Endodermal cell (in vitro differentiated cells): ENCODE results near the gene MMD. TPM values are rescaled to one million over a fixed set of nuclear protein-coding genes. Genes with fewer than 3 reads are reported as not detected.
"Not testable (repeated sequence)": the region's sequence is repeated elsewhere in the genome, so short reads cannot be mapped to it uniquely, and the experiment has no call there.

ENCODE experiments used
- DNase-seq: peaks from one replicate; pipeline ENCODE4 v3.0.0-alpha.2; 2017
- H3K27ac ChIP-seq: 2 replicates; pipeline ENCODE4 v1.5.1; 2013; ENCODE audit warnings: mild to moderate bottlenecking, low read depth, low read length, moderate library complexity
- H3K27me3 ChIP-seq: 2 replicates; pipeline ENCODE4 v1.6.1; 2013; ENCODE audit warnings: mild to moderate bottlenecking, low read length, moderate library complexity; ENCODE audit not compliant: insufficient read depth, control insufficient read depth, poor library complexity, severe bottlenecking
- H3K36me3 ChIP-seq: 2 replicates; pipeline ENCODE4 v1.7.0; 2013; ENCODE audit warnings: mild to moderate bottlenecking, low read length, moderate library complexity; ENCODE audit not compliant: control insufficient read depth, insufficient read depth
- H3K4me1 ChIP-seq: one replicate; pipeline ENCODE4 v1.7.0; 2013; ENCODE audit warnings: low read length; ENCODE audit not compliant: control insufficient read depth, insufficient read depth
- H3K4me3 ChIP-seq: 2 replicates; pipeline ENCODE4 v1.5.1; 2013; ENCODE audit warnings: mild to moderate bottlenecking, low read length, moderate library complexity
- H3K9ac ChIP-seq: 2 replicates; pipeline ENCODE4 v1.6.1; 2013; ENCODE audit warnings: mild to moderate bottlenecking, low read length, moderate library complexity; ENCODE audit not compliant: poor library complexity, severe bottlenecking; ENCODE audit errors: extremely low read depth
- H3K9me3 ChIP-seq: 2 replicates; pipeline ENCODE4 v1.6.1; 2013; ENCODE audit warnings: mild to moderate bottlenecking, low read length, moderate library complexity; ENCODE audit not compliant: control insufficient read depth
- H3K27ac Mint-ChIP-seq: 2 replicates; pipeline ENCODE4 v1.8.0; 2020; ENCODE audit warnings: mixed read lengths
- H3K27me3 Mint-ChIP-seq: 2 replicates; pipeline ENCODE4 v1.8.0; 2021; ENCODE audit warnings: mild to moderate bottlenecking, mixed read lengths; ENCODE audit not compliant: insufficient read depth
- H3K36me3 Mint-ChIP-seq: 2 replicates; pipeline ENCODE4 v1.8.0; 2020; ENCODE audit warnings: low read depth, mixed read lengths
- H3K4me1 Mint-ChIP-seq: 2 replicates; pipeline ENCODE4 v1.8.0; 2020; ENCODE audit warnings: mixed read lengths
- H3K4me3 Mint-ChIP-seq: 2 replicates; pipeline ENCODE4 v1.8.0; 2020; ENCODE audit warnings: mild to moderate bottlenecking, moderate library complexity, mixed read lengths
- H3K9me3 Mint-ChIP-seq: 2 replicates; pipeline ENCODE4 v1.8.0; 2020; ENCODE audit warnings: mild to moderate bottlenecking, mixed read lengths
- WGBS, 2 experiments: methylation state at CpG; one replicate each; pipeline versions ENCODE4 v1.1.5 to v1.1.7; 2013; ENCODE audit warnings: missing lambda C conversion rate in 2 of 2, mixed read lengths in 1 of 2; ENCODE audit not compliant: insufficient coverage in 1 of 2, insufficient read length in 1 of 2; 5-methylcytosine and 5-hydroxymethylcytosine counted together
- total RNA-seq, 2 donors: library from RNA; stranded (reverse); fragmentation: NEBNext Ultra II Directional in 1 of 2; extraction: Animal tissue kit (Norgen Biotek cat#: 25700) in 1 of 2; gene quantifications; 2 replicates in 1 of 2; 3 replicates in 1 of 2; pipeline ENCODE4 v1.2.1, GENCODE V29; 2021
- TF ChIP-seq, protein P1 (sequence below): fragments of 200-600 bp; sonication (generic); conservative IDR thresholded peaks from 2 replicates; pipeline ENCODE4 v1.5.0; 2021; ENCODE audit warnings: antibody characterized with exemption, mild to moderate bottlenecking

Gene MMD
- total RNA-seq, 2 donors from 2014 or later = 40.1 to 40.2 TPM

DNA sequence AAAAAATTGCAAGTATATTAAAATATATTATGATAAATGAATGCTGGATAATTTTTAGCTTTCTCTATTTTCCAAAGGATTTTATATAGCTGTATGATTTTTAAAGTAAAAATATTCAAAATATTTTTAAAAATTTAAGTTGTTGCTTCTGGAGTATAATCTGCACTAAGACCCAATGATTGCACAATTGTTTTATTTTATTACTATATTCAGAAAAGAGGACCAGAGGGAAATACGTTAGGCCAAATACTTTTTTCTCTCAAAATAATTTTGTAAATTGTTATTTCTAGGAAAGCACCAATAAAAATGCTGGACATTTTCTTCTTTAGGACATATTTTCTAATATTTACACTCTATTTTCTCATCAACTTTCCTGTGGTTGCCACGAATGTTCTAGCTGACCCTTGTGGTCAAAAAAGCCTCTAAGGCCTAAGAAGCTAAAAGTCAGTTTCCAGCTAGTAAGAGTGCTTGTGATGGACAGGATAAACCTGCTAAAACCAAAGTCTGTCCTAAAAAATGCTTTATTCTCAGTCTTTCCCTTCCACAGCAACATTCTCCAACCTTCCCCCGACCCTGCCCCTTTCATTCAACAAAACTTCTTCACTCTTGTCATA lies 31.2 kb downstream of the MMD start:
- Histone ChIP-seq H3K27ac (no peak overlapping the region), H3K9ac (no peak overlapping the region), H3K4me1 (no peaks in the 10 kb centered on the region), H3K4me3 (no peak overlapping the region), H3K36me3 (peaks cover 20% of the 10 kb centered on the region), H3K9me3 (no peaks in the 10 kb centered on the region), H3K27me3 (no peaks in the 10 kb centered on the region)
- H3K4me1 Mint-ChIP-seq = peaks cover 5% of the 10 kb centered on the region
- WGBS, 2 experiments = 86 to 100% methylated on average over 1 to 2 of the region's 3 CpGs
- no peak overlapping the region for H3K27ac Mint-ChIP-seq
- H3K27me3 Mint-ChIP-seq = no peaks in the 10 kb centered on the region
- no peaks in the 10 kb centered on the region for H3K9me3 Mint-ChIP-seq
- TF ChIP-seq, protein P1, sequence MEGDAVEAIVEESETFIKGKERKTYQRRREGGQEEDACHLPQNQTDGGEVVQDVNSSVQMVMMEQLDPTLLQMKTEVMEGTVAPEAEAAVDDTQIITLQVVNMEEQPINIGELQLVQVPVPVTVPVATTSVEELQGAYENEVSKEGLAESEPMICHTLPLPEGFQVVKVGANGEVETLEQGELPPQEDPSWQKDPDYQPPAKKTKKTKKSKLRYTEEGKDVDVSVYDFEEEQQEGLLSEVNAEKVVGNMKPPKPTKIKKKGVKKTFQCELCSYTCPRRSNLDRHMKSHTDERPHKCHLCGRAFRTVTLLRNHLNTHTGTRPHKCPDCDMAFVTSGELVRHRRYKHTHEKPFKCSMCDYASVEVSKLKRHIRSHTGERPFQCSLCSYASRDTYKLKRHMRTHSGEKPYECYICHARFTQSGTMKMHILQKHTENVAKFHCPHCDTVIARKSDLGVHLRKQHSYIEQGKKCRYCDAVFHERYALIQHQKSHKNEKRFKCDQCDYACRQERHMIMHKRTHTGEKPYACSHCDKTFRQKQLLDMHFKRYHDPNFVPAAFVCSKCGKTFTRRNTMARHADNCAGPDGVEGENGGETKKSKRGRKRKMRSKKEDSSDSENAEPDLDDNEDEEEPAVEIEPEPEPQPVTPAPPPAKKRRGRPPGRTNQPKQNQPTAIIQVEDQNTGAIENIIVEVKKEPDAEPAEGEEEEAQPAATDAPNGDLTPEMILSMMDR = no peak
- H3K4me3 Mint-ChIP-seq = no peak overlapping the region
- DNase-seq = no peak
- peaks cover 19% of the 10 kb centered on the region for H3K36me3 Mint-ChIP-seq

DNA sequence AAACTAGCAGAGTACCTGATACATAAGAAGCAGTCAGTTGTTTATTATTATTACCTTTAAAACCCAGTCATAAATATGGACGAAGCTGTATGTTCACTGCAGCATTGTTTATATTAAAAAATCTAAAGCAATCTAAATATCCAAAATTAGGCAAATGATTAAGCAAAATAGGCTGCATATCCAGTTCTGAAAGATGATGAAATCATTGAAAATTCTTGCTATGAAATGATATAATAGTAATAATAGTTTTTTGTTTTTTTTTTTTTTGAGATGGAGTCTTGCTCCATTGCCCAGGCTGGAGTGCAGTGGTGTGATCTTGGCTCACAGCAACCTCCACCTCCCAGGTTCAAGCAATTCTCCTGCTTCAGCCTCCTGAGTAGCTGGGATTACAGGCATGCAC lies 31.9 kb downstream of the MMD start:
- H3K27me3 ChIP-seq, H3K4me3 Mint-ChIP-seq, DNase-seq, H3K9me3 ChIP-seq, H3K9me3 Mint-ChIP-seq, H3K4me3 ChIP-seq, H3K4me1 ChIP-seq, H3K27ac Mint-ChIP-seq, H3K27ac ChIP-seq, H3K4me1 Mint-ChIP-seq, H3K27me3 Mint-ChIP-seq, H3K9ac ChIP-seq: not testable (repeated sequence)
- WGBS, 2 experiments = 78% methylated on average over 1 of the region's 1 CpG; no CpG with 5 or more reads in 1 of the 2 experiments
- H3K36me3 Mint-ChIP-seq = peaks cover 14% of the 10 kb centered on the region
- H3K36me3 ChIP-seq = peaks cover 17% of the 10 kb centered on the region

DNA sequence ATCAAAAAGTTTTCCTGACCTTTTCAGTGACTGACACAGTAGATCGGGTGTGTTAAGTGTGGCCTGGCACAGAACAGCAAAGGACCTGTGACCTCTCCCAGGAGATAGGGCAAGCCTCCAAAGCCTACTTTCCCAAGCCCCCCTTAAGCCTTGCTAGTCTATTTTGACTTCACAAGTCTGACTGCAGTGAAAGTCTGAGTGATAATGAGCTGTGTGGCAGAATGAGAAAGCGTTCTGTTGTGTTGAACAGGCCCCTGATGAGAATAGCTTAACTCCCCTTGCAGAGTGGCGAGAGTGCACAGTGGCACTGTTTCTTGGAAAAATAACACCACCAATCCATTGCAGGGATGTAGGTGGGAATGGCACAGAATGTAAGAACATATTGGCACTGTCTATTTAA lies 32.8 kb downstream of the MMD start:
- Histone ChIP-seq H3K36me3 (peaks cover 9% of the 10 kb centered on the region), H3K9me3 (no peaks in the 10 kb centered on the region), H3K27ac (peak overlapping the region; percentile 63), H3K4me1 (no peaks in the 10 kb centered on the region), H3K9ac (no peak overlapping the region), H3K4me3 (no peak overlapping the region), H3K27me3 (no peaks in the 10 kb centered on the region)
- 85% methylated on average over 3 of the region's 3 CpGs; no CpG with 5 or more reads in 1 of the 2 experiments for WGBS, 2 experiments
- Mint-ChIP-seq H3K4me1 (peaks cover 5% of the 10 kb centered on the region), H3K9me3 (no peaks in the 10 kb centered on the region), H3K27me3 (no peaks in the 10 kb centered on the region), H3K27ac (no peak overlapping the region), H3K4me3 (no peak overlapping the region), H3K36me3 (peaks cover 7% of the 10 kb centered on the region)
- peak; percentile 56 for DNase-seq
- TF ChIP-seq, protein P1 = no peak
